Measurements from ENCODE around the gene EIF3F.
"Not testable (repeated sequence)": the region's sequence is repeated elsewhere in the genome, so short reads cannot be mapped to it uniquely, and the experiment has no call there.

EIF3F gene, protein sequence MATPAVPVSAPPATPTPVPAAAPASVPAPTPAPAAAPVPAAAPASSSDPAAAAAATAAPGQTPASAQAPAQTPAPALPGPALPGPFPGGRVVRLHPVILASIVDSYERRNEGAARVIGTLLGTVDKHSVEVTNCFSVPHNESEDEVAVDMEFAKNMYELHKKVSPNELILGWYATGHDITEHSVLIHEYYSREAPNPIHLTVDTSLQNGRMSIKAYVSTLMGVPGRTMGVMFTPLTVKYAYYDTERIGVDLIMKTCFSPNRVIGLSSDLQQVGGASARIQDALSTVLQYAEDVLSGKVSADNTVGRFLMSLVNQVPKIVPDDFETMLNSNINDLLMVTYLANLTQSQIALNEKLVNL
- total RNA-seq, result 50.0 to 111 (median 83.0) reads per million in 17 experiments

- peak; percentile 95 to 99 (median 98) for DNase-seq
These were observed at the start of gene EIF3F for GRCh38 chr11:7986768-7987559. TSS of gene EIF3F (plus strand) at chr11:7987337. CDS start at chr11:7987353, 16 bp downstream.

DNA sequence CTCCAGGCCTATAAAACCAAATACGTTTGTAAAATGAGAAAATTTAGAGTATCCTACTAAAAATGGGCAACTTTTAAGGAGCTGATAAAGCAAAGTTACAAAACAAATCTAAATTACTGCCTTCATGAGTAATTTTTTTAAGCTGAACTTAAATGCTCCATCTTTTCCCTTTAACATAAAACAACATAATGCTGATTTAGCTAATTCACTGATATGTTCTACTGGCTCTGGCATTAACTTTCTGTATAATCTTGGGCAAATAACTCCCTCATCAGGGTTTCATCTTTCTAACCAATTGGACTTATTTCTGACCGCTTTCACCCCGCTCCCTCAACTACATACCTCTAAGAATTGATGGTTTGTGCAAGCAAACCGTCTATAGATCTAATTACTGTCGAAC is 46.0 kb upstream of the EIF3F start:
- no peak for DNase-seq

GRCh38 chr11:7941608-7942007 is 45.5 kb upstream of the EIF3F start, which contains the start of gene OR10A3:
TSS of gene OR10A3 (minus strand) at chr11:7941708. CDS start at chr11:7939520, 2,188 bp downstream.
- DNase-seq, result no peak

DNA sequence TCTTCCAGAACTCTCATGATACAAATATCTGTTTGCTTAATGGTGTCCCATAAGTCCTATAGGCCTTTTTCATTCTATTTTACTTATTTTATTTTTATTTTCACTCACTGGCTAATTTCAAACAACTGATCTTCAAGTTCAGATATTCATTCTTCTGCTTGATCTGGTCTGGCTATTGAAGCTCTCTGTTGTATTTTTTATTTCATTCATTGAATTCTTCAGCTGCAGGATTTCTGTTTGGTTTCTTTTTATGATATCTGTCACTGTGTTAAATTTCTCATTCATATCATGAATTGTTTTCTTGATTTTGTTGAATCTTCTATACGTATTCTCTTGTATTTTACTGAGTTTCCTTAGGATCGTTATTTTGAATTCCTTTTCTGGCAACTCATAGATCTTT is 43.0 kb upstream of the EIF3F start:
- no peak for DNase-seq

DNA sequence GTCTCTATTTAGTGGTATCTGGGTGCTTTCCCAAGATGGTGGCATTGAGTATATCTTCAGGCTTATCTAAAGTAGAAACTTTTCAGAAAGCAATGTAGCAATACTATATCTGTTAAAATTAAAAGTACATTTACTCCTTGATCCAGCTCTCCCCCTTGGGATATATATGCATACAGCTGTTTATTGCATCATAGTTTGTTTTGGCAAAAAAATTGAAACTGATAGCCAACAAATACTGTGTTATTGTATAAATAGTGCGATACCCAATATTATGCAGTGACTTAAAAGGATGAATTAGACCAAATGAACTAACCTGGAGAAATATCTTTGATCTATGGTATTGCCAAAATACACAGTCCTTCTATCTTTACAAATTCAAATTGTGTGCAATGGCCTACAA is 37.2 kb upstream of the EIF3F start:
- no peak for DNase-seq

- no peak for DNase-seq
These were observed 31.9 kb upstream of the EIF3F start for GRCh38 chr11:7955191-7955590.

DNA sequence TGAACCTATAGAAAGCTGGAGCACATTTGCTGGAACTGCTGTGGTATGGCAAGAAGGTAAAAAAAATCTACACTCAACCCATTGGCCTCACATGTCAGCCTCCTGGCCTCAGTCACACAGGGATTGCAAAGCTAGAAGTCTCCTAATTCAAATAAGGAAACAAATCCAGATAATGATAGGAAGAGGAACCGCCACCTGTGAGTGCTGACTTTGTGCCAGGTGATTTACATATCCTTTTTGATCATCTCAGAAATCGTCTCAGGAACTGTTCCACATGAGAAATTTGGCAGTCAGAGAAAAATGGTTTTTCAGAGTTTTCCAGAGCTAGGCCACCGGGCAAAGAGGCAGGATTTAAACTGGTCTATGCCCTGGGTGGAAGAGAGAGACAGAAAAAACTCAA is 22.9 kb upstream of the EIF3F start:
- DNase-seq, result no peak

GRCh38 chr11:7964873-7965272 is 22.3 kb upstream of the EIF3F start:
- no peak for DNase-seq

DNA sequence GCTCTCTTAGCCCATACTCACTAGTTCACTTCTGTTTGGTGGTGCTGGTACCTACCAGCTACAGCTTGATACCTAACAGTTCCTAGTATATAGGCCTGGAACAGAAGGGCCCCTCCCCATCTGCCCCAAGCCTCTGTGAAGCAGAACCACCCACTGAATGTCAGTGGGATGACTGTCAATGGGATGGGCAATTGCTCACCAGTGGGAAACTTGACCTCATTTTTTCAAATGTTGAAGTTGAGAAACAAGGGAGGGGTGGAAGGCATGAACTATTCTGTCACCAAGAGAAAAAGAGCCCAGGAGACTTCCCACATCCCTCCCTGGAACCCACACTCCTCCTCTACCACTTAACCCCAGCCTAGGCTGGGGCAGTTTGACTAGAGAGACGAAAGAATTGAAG is 21.8 kb upstream of the EIF3F start, which contains the start of gene NLRP10:
Gene NLRP10, minus strand, starts transcription at position 62 of the 400 bp plus-strand sequence. CDS start 1,952 bp downstream, outside the sequence.
- DNase-seq, result no peak

DNA sequence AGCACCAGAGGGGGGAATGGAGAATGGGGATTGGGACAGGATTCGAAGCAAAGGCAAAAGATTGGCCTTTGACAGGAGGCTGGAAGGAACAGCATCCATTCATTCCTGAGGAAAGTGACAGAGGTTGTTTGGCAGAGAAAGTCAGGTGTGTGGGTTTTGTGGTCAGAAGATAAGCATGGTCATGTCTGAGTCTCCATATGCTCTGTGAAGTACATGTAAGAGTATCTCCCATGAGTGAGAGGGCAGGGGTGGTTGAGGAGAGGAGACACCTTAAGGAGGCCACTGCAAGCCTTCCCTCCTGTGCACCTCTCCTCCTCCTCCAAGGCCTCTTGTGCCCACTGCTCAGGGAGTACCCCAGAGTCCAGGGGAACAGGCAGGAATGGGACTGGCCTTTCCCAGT is 20.0 kb upstream of the EIF3F start:
- DNase-seq, result no peak

DNA sequence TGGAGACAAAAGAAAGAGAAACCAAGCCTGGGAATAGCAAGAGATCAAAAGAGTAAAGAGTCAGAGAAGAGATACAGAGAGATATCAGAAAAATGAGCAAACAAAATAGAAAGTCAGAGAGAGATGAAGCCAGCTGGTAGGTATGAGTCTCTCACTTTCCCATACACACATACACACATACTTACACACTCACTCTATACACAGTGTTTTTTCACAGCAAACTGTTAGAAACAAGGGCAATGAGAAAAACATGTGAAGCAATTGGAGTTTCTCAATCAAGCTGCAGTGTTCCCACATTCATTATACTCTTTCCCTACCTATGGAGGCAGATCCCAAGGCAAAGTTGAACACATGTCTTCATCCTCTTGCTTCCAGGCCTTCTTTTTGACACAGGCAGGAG is 19.3 kb upstream of the EIF3F start:
- DNase-seq, result no peak

GRCh38 chr11:7968686-7969085 is 18.5 kb upstream of the EIF3F start:
- no peak for DNase-seq

DNA sequence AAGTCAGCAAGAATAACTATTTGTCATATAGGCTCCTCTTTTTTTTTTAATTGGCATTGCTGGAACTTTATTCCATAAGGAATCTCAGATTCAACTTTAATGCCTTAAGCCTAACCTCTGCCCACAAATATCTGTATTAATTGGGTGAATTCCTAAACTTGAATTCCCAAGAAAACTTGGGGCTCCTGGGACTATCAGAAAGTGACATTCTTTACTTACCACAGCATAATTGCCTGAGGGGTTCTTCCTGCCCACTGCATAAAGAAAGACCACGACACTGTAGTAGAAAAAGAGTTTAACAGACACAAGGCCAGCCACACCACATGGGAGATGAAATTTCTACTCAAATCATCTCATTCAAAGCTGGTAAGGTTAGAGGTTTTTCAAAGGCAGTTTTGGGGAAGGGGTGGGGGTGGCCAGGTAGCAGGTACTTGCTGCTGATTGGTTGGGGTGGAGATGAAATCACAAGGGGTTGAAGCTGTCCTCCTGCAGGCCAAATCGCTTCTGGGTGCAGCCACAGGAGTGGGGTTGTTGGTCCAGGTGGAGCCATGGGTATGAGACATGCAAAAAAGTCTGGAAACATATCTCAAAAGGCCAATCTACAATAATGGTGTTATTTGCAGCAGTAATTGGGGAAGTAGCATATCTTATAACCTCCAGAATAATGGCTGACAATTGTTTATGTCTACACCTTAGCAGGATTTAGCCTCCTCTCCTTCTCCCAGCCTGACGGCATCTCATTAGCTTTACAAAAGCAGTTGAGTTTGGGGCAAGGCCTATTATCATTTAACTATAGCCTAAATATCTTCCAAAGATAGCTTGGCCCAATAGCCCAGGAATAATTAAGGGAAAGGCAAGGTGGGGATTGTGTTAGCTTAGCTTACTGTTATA is 17.1 kb upstream of the EIF3F start:
- no peak for DNase-seq

GRCh38 chr11:7971846-7972245 is 15.3 kb upstream of the EIF3F start:
- DNase-seq, result no peak

- DNase-seq, result no peak
These were observed 14.1 kb upstream of the EIF3F start for GRCh38 chr11:7973011-7973410.

GRCh38 chr11:7974668-7975067 is 12.5 kb upstream of the EIF3F start:
- DNase-seq, result no peak

- peak; percentile 8 to 37 (median 22) for DNase-seq
These were observed 9.8 kb upstream of the EIF3F start for GRCh38 chr11:7977232-7977917.

DNA sequence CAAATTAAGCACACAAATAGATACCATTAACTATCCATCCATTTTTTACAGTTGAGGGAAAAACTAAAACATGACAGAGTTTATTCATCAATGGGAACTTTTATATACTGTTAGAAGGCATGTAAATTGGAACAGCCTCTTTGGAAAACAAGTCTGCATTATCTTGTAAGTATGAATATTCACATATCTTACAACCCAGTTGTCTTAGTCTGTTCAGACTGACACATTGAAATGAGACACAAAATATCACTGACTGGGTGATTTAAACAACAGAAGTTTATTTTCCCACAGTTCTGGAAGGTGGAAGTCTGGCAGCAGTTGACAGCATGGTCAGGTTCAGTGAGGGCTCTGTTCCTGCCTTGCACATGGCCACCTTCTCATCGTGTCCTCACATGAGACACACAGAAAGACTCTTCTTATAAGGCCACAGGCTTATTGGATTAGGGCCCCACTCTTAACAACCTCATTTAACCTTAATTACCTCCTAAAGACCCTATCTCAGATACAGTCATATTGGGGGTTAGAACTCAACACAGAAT is 5.4 kb upstream of the EIF3F start:
- no peak for DNase-seq

DNA sequence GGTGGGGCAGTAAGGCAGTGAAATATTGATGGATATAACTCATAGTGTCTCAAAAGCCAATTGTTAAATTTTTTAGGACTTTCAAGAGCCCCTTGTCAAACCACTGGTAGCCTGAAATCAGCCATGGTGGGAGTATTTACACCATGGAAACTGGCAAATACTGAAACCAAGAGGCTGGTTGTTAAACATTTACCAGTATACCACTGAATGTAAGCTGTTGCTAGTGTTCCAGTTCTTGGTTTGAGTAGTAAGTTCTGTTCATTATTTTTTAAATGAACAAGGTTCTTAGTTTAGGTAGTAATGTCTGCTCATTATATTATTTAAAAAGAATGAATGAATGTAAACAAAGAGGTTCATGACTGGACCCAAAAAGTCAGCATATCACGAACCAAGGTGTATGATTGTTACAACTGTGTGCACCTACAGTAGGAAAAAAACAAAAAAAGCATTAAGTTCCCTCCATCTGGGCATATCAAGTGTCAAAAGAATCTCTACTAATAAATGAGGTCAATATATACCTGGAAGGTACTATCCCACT is 4.5 kb upstream of the EIF3F start:
- DNase-seq, result no peak

DNA sequence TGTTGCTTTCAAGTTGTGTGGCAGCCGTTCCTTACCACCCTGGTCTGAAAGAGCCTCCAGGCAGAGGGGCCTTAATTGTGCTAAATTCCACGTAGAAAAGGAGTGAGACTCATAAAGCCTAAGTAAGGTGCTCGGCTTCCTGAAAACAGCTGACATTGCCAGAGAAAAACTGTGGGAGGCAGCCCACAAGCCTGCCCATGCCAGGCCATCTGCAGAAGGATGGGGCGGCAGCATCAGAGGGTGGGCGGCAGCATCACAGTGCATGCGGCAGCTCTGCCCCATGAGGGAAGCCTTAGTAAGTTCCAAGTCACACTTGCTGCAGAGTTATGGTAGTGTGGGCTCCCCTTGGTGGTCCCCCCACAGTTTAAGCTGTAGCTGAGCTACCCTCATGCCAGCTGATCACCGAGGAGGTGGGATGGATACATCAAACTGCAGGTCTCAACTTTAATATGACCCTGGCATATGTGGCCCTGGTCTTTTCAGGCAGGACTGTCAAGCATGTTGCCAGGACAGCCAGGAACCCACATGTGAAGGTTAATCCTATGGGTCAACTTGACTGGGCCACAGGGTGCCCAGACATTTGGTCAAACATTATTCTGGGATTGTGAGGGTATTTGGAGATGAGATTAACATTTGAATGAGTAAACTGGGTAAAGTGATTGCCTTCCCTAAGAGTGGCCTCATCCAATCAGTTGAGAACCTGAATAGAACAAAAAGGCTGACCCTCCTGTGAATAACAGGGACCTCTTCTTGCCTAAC is 3.1 kb upstream of the EIF3F start:
- no peak for DNase-seq

- DNase-seq, result not testable (repeated sequence)
These were observed 385 bp downstream of the EIF3F start for GRCh38 chr11:7987560-7987883.

Data from suppressor macrophage (primary cell).